KMS-11 (cell line): ENCODE data around the gene FRRS1.

ENCODE experiments used
- H2AFZ ChIP-seq: fragments of 200-600 bp; sonication (generic); 2 replicates; pipeline ENCODE4 v1.6.1; 2016; ENCODE audit warnings: antibody characterized with exemption, mixed run types, low read depth
- H3K27ac ChIP-seq: fragments of 200-600 bp; sonication (generic); 2 replicates; pipeline ENCODE4 v1.6.1; 2016; ENCODE audit warnings: mild to moderate bottlenecking, mixed run types
- H3K27me3 ChIP-seq: fragments of 200-600 bp; sonication (generic); 2 replicates; pipeline ENCODE4 v1.6.1; 2017; ENCODE audit warnings: mild to moderate bottlenecking, low read depth, mixed run types, moderate library complexity; ENCODE audit not compliant: insufficient read depth
- H3K36me3 ChIP-seq: fragments of 200-600 bp; sonication (generic); 2 replicates; pipeline ENCODE4 v1.6.1; 2017; ENCODE audit warnings: mild to moderate bottlenecking, mixed run types; ENCODE audit not compliant: insufficient read depth
- H3K4me1 ChIP-seq: fragments of 200-600 bp; sonication (generic); 2 replicates; pipeline ENCODE4 v1.6.1; 2016; ENCODE audit warnings: mild to moderate bottlenecking, low read depth, mixed run types; ENCODE audit not compliant: poor library complexity, severe bottlenecking
- H3K4me2 ChIP-seq: fragments of 200-600 bp; sonication (generic); 2 replicates; pipeline ENCODE4 v1.7.0; 2016; ENCODE audit warnings: mild to moderate bottlenecking, mixed run types
- H3K4me3 ChIP-seq: fragments of 200-600 bp; sonication (generic); IDR thresholded peaks from 2 replicates; pipeline ENCODE4 v1.6.1; 2017; ENCODE audit warnings: low read depth, low read length, mixed read lengths; ENCODE audit not compliant: insufficient read depth
- H3K79me2 ChIP-seq: fragments of 200-600 bp; sonication (generic); 2 replicates; pipeline ENCODE4 v1.6.1; 2016; ENCODE audit warnings: low read depth, mixed run types; ENCODE audit not compliant: insufficient read depth
- H3K9ac ChIP-seq: fragments of 200-600 bp; sonication (generic); 2 replicates; pipeline ENCODE4 v1.6.1; 2016; ENCODE audit warnings: mild to moderate bottlenecking, mixed run types
- H4K20me1 ChIP-seq: fragments of 200-600 bp; sonication (generic); 2 replicates; pipeline ENCODE4 v1.6.1; 2016; ENCODE audit warnings: mild to moderate bottlenecking, mixed run types; ENCODE audit not compliant: insufficient read depth
- TF ChIP-seq, protein P1 (sequence below): fragments of 200-600 bp; sonication (generic); conservative IDR thresholded peaks from 2 replicates; pipeline ENCODE4 v1.6.1; 2017; ENCODE audit warnings: low read depth, mild to moderate bottlenecking, antibody characterized with exemption, low read length, moderate library complexity, mixed read lengths

The FRRS1 gene

DNA sequence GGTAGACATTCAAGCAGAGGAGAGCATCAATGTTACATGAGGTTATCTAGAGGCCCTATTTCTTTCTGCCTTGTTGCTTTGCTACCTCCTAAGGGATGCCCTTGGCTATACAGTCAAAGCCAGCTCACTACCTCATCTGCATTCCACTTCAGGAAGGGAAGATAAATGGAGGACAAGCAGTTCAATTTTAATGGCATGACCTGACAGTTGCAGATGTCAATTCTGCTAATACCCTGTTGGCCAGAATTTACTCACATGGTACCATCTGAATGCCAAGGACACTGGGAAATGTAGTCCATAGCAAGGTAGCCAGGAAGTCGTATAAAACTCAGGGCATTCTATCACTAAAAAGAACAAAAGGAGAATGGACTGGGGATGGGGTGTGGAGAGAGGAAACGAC, 89.0 kb downstream of the FRRS1 start:
- no peaks in the 10 kb centered on the region for H4K20me1 ChIP-seq
- H3K4me2 ChIP-seq = no peak overlapping the region
- H3K79me2 ChIP-seq = no peaks in the 10 kb centered on the region
- H3K4me3 ChIP-seq = no peak overlapping the region
- H3K36me3 ChIP-seq = no peaks in the 10 kb centered on the region
- H2AFZ ChIP-seq = no peak overlapping the region
- H3K27ac ChIP-seq = no peak overlapping the region
- TF ChIP-seq, protein P1, sequence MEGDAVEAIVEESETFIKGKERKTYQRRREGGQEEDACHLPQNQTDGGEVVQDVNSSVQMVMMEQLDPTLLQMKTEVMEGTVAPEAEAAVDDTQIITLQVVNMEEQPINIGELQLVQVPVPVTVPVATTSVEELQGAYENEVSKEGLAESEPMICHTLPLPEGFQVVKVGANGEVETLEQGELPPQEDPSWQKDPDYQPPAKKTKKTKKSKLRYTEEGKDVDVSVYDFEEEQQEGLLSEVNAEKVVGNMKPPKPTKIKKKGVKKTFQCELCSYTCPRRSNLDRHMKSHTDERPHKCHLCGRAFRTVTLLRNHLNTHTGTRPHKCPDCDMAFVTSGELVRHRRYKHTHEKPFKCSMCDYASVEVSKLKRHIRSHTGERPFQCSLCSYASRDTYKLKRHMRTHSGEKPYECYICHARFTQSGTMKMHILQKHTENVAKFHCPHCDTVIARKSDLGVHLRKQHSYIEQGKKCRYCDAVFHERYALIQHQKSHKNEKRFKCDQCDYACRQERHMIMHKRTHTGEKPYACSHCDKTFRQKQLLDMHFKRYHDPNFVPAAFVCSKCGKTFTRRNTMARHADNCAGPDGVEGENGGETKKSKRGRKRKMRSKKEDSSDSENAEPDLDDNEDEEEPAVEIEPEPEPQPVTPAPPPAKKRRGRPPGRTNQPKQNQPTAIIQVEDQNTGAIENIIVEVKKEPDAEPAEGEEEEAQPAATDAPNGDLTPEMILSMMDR = no peak
- H3K4me1 ChIP-seq = no peaks in the 10 kb centered on the region
- no peaks in the 10 kb centered on the region for H3K27me3 ChIP-seq
- no peak overlapping the region for H3K9ac ChIP-seq

DNA sequence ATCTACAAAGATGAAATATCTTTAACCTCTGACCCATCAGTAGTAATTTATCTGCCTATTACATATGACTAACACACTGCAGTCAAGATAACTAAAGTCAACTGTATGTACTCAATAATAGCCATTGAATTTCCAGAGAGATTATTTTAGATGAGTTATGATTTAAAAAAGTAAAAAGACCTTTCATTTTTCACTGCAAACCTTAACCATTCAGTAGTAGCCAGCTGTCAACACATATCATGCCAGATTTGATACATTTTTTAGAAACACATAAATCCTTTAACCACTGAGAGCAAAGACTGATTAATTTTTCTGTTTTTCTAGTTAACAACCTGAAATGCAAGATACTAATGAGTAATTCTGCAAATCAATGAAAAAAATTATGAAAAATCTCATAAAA, 89.6 kb downstream of the FRRS1 start:
- TF ChIP-seq, protein P1 = no peak
- no peak overlapping the region for H3K4me2 ChIP-seq
- no peaks in the 10 kb centered on the region for H3K27me3 ChIP-seq
- H3K79me2 ChIP-seq = no peaks in the 10 kb centered on the region
- H3K4me1 ChIP-seq = no peaks in the 10 kb centered on the region
- H2AFZ ChIP-seq = no peak overlapping the region
- no peaks in the 10 kb centered on the region for H4K20me1 ChIP-seq
- H3K36me3 ChIP-seq = no peaks in the 10 kb centered on the region
- no peak overlapping the region for H3K27ac ChIP-seq
- H3K4me3 ChIP-seq = no peak overlapping the region
- H3K9ac ChIP-seq = no peak overlapping the region

DNA sequence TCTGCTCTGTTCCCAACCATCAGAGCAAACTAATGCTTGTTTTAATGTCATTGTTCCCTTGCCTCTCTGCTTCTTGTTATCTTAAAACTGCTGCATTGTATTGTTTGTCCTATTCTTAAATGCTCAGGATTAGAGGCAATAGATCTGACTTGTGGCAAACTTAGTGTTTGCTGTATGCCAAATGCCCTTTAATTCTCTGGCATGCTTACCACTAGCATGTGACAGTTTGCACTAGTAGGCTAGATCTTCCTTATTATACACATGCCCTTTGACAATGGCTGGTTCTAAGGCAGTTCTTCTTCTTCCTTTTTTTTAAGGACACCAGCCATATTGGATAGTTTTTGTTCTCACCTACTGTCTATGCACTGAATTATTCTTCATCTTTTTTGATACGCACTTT, 90.4 kb downstream of the FRRS1 start:
- H3K9ac ChIP-seq = no peak overlapping the region
- H4K20me1 ChIP-seq = no peaks in the 10 kb centered on the region
- H3K4me2 ChIP-seq = no peak overlapping the region
- no peaks in the 10 kb centered on the region for H3K79me2 ChIP-seq
- H3K4me3 ChIP-seq = no peak overlapping the region
- H3K27me3 ChIP-seq = no peaks in the 10 kb centered on the region
- no peak overlapping the region for H3K27ac ChIP-seq
- TF ChIP-seq, protein P1 = no peak
- H3K4me1 ChIP-seq = no peaks in the 10 kb centered on the region
- H3K36me3 ChIP-seq = no peaks in the 10 kb centered on the region
- no peak overlapping the region for H2AFZ ChIP-seq

DNA sequence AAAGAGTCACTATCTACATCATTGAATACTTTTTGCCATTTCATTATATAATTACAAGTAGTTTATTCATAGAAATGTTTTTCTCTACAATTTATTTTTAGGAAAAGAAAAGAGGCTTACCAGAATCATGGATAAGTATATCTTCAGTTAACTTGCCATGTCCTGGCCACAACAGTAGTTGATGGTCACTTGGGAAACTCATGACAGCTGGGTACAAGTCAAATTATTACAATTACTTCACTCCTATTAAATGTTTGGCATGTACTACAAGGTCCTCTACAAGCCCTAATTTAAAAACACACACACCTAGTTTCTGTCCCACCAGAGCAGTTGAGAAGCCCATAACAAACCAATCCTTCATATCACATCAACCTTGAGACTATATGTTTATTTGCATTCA, 91.1 kb downstream of the FRRS1 start:
- Histone ChIP-seq H3K27ac (no peak overlapping the region), H3K4me1 (no peaks in the 10 kb centered on the region), H3K9ac (no peak overlapping the region), H4K20me1 (no peaks in the 10 kb centered on the region), H3K36me3 (no peaks in the 10 kb centered on the region), H2AFZ (no peak overlapping the region), H3K4me3 (no peak overlapping the region), H3K79me2 (no peaks in the 10 kb centered on the region), H3K27me3 (no peaks in the 10 kb centered on the region), H3K4me2 (no peak overlapping the region)
- TF ChIP-seq, protein P1 = no peak
